Neural cell (in vitro differentiated cells): ENCODE data around the gene SMCHD1.

Experiments
- EZH2 ChIP-seq: fragments of 200-600, 300-800 bp; shearing (Covaris generic), sonication (generic); IDR thresholded peaks from 2 replicates; pipeline ENCODE4 v1.6.1; 2014; ENCODE audit warnings: antibody characterized with exemption, low read length, borderline replicate concordance, mild to moderate bottlenecking; ENCODE audit not compliant: insufficient read depth, poor library complexity, severe bottlenecking
- POLR2AphosphoS5 ChIP-seq: IDR thresholded peaks from 2 replicates; pipeline ENCODE4 v1.6.1; 2012

DNA sequence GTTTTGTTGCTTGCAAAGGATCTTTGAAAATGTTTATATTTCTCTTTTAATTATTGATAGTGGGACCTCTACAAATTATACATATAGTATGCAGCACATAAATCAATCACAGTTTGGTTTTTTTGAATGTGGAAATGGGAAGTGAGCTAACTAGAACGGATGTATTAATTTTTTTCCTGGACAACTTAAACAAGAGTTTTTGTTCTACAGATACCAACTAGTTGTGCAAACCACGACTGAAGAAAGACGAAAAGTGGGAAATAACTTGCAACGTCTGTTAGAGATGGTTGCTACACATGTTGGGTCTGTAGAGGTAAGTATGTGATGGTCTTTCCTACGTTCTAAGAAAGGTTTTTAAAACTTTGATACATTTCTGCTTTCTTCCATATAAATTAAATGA lies 45.0 kb upstream of the SMCHD1 start:
- TF ChIP-seq EZH2 (no peak), POLR2AphosphoS5 (no peak)
